HepG2 (cell line): ENCODE results near the gene SLC25A10. TPM values are rescaled to one million over a fixed set of nuclear protein-coding genes. Genes with fewer than 3 reads are reported as not detected.

Experiments
- FOSL1 ChIP-seq: sonication (generic); formaldehyde crosslinking; IDR thresholded peaks from 2 replicates; pipeline ENCODE4 v1.9.0; 2021; ENCODE audit warnings: missing genetic modification reagents, borderline replicate concordance
- HHEX ChIP-seq: IDR thresholded peaks from 2 replicates; pipeline ENCODE4 v1.6.1; 2016; ENCODE audit warnings: control low read depth
- KDM2A ChIP-seq: sonication (generic); formaldehyde crosslinking; IDR thresholded peaks from 2 replicates; pipeline ENCODE4 v1.4.0; 2020; ENCODE audit warnings: low read depth, missing genetic modification reagents, borderline replicate concordance
- PCBP1 ChIP-seq: fragments of 200-400 bp; formaldehyde crosslinking; IDR thresholded peaks from 2 replicates; pipeline ENCODE4 v1.6.1; 2017; ENCODE audit warnings: mild to moderate bottlenecking, low read depth, low read length, borderline replicate concordance
- RFX5 ChIP-seq: IDR thresholded peaks from 2 replicates; pipeline ENCODE4 v1.6.1; 2011; ENCODE audit warnings: low read depth, low read length, improper control_type of control experiment
- TOPORS ChIP-seq: sonication (generic); formaldehyde crosslinking; IDR thresholded peaks from 2 replicates; pipeline ENCODE4 v1.8.0; 2023; ENCODE audit warnings: mild to moderate bottlenecking, missing genetic modification reagents
- ZNF354B ChIP-seq: sonication (generic); formaldehyde crosslinking; IDR thresholded peaks from 2 replicates; pipeline ENCODE4 v1.8.0; 2022; ENCODE audit warnings: mild to moderate bottlenecking, missing genetic modification reagents
- ZNF670 ChIP-seq: sonication (generic); formaldehyde crosslinking; IDR thresholded peaks from 2 replicates; pipeline ENCODE4 v1.8.0; 2022; ENCODE audit warnings: mild to moderate bottlenecking, missing genetic modification reagents, borderline replicate concordance
- polyA plus RNA-seq, 8 experiments: library from polyadenylated mRNA; depleted of rRNA in 3 of 8; stranded (reverse) in 7 of 8; unstranded in 1 of 8; fragments of >200 nt; fragmentation: Illumina TruSeq in 4 of 8; extraction: Trizol in 4 of 8; gene quantifications; 2 replicates each; pipeline versions ENCODE4 v1.2.1 to v1.2.3, GENCODE V29; 2011 to 2016; ENCODE audit warnings: low read depth in 4 of 8, missing spikeins in 1 of 8, mixed read lengths in 1 of 8; ENCODE audit not compliant: insufficient read depth in 1 of 8
- total RNA-seq, 5 experiments: library from RNA; depleted of rRNA; stranded (reverse); fragments of >200 nt; fragmentation: Illumina TruSeq; extraction: Trizol; gene quantifications; 2 replicates each; pipeline ENCODE4 v1.2.3, GENCODE V29; 2016; ENCODE audit warnings: low read depth in 1 of 5
- TF ChIP-seq, protein P1 (sequence below): sonication (generic); formaldehyde crosslinking; IDR thresholded peaks from 2 replicates; pipeline ENCODE4 v1.8.0; 2022; ENCODE audit warnings: mild to moderate bottlenecking, missing genetic modification reagents; ENCODE audit not compliant: insufficient replicate concordance
- TF ChIP-seq, protein P2 (sequence below): sonication (generic); formaldehyde crosslinking; IDR thresholded peaks from 2 replicates; pipeline ENCODE4 v1.4.0; 2020; ENCODE audit warnings: missing genetic modification reagents, borderline replicate concordance
- TF ChIP-seq, protein P3 (sequence below): sonication (generic); formaldehyde crosslinking; conservative IDR thresholded peaks from 2 replicates; pipeline ENCODE4 v1.5.0; 2020; ENCODE audit warnings: missing genetic modification reagents
- TF ChIP-seq, protein P4 (sequence below): sonication (generic); formaldehyde crosslinking; IDR thresholded peaks from 2 replicates; pipeline ENCODE4 v1.5.0; 2020; ENCODE audit warnings: mild to moderate bottlenecking, missing genetic modification reagents, moderate library complexity
- TF ChIP-seq, protein P5 (sequence below): sonication (generic); formaldehyde crosslinking; IDR thresholded peaks from 2 replicates; pipeline ENCODE4 v1.4.0; 2020; ENCODE audit warnings: missing genetic modification reagents
- TF ChIP-seq, protein P6 (sequence below): sonication (generic); IDR thresholded peaks from 2 replicates; pipeline ENCODE4 v1.6.1; 2016; ENCODE audit warnings: low read depth, borderline replicate concordance

Gene SLC25A10
- total and polyA plus RNA-seq, 2 of the 13 experiments (the other 11 are each of a cell fraction or from before 2014, with no cell fraction given), result 46.5 to 140 TPM

DNA sequence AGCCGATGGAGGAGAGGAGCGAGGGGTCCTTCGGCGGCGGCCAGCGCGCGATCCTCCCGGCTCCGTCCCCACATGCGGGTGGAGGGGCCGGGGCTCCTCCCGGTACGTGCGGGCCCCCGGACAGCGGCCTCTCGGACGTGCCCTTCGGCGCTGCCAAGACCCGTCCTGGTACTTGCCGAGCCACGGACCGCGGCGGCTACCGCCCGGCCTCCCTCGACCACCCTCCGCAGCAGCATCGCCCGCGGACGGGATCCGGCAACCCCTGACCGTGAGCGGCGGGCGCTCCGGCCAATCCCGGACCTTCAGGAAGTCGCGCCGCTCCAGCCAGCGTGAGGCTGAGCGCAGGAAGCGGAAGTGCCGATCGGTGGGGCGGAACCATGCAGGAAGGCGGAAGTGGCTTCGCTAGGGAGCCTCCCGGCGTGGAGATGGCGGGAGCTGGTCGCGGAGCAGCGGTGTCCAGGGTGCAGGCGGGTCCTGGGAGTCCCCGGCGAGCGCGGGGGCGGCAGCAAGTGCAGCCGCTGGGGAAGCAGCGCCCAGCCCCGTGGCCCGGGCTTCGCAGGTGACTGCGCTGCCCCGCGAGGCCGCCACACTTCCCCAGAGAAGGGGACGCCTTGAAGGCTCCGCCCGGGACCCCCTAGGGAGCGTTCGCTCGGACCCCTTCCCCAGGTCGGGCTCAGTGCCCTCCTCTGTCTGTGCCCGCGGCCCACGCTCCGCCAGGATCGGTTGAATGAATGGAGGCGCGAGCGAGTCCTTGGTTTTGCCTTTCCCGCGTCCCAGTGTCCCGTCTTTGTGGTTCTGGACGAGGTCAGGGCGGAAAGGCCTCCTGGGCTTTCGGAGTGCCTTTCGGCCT, 45.5 kb upstream of the SLC25A10 start, which contains the start of the genes CCDC137 and OXLD1 (continued):
- TF ChIP-seq, protein P1, sequence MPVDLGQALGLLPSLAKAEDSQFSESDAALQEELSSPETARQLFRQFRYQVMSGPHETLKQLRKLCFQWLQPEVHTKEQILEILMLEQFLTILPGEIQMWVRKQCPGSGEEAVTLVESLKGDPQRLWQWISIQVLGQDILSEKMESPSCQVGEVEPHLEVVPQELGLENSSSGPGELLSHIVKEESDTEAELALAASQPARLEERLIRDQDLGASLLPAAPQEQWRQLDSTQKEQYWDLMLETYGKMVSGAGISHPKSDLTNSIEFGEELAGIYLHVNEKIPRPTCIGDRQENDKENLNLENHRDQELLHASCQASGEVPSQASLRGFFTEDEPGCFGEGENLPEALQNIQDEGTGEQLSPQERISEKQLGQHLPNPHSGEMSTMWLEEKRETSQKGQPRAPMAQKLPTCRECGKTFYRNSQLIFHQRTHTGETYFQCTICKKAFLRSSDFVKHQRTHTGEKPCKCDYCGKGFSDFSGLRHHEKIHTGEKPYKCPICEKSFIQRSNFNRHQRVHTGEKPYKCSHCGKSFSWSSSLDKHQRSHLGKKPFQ, result no peak
- TF ChIP-seq FOSL1 (CRISPR knock-in tag) (peak; percentile 45; the same call in 1 of the 2 replicates), RFX5 (peak; percentile 43; the same call in 1 of the 2 replicates), ZNF670 (CRISPR knock-in tag) (peak; percentile 71; the same call in 1 of the 2 replicates), TOPORS (CRISPR knock-in tag) (peak; percentile 80), PCBP1 (peak; percentile 90; the same call in 1 of the 2 replicates), KDM2A (peak; percentile 86), HHEX (CRISPR knock-in tag) (no peak; the same call in 1 of the 2 replicates), ZNF354B (CRISPR knock-in tag) (peak; percentile 57; the same call in 1 of the 2 replicates)
- TF ChIP-seq, protein P2, sequence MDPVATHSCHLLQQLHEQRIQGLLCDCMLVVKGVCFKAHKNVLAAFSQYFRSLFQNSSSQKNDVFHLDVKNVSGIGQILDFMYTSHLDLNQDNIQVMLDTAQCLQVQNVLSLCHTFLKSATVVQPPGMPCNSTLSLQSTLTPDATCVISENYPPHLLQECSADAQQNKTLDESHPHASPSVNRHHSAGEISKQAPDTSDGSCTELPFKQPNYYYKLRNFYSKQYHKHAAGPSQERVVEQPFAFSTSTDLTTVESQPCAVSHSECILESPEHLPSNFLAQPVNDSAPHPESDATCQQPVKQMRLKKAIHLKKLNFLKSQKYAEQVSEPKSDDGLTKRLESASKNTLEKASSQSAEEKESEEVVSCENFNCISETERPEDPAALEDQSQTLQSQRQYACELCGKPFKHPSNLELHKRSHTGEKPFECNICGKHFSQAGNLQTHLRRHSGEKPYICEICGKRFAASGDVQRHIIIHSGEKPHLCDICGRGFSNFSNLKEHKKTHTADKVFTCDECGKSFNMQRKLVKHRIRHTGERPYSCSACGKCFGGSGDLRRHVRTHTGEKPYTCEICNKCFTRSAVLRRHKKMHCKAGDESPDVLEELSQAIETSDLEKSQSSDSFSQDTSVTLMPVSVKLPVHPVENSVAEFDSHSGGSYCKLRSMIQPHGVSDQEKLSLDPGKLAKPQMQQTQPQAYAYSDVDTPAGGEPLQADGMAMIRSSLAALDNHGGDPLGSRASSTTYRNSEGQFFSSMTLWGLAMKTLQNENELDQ, result no peak; the same call in 1 of the 2 replicates
- TF ChIP-seq, protein P3, sequence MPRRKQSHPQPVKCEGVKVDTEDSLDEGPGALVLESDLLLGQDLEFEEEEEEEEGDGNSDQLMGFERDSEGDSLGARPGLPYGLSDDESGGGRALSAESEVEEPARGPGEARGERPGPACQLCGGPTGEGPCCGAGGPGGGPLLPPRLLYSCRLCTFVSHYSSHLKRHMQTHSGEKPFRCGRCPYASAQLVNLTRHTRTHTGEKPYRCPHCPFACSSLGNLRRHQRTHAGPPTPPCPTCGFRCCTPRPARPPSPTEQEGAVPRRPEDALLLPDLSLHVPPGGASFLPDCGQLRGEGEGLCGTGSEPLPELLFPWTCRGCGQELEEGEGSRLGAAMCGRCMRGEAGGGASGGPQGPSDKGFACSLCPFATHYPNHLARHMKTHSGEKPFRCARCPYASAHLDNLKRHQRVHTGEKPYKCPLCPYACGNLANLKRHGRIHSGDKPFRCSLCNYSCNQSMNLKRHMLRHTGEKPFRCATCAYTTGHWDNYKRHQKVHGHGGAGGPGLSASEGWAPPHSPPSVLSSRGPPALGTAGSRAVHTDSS (CRISPR knock-in tag), result 0 out of 2 replicates have a peak, but pooled peaks have one; percentile 86
- TF ChIP-seq, protein P4, sequence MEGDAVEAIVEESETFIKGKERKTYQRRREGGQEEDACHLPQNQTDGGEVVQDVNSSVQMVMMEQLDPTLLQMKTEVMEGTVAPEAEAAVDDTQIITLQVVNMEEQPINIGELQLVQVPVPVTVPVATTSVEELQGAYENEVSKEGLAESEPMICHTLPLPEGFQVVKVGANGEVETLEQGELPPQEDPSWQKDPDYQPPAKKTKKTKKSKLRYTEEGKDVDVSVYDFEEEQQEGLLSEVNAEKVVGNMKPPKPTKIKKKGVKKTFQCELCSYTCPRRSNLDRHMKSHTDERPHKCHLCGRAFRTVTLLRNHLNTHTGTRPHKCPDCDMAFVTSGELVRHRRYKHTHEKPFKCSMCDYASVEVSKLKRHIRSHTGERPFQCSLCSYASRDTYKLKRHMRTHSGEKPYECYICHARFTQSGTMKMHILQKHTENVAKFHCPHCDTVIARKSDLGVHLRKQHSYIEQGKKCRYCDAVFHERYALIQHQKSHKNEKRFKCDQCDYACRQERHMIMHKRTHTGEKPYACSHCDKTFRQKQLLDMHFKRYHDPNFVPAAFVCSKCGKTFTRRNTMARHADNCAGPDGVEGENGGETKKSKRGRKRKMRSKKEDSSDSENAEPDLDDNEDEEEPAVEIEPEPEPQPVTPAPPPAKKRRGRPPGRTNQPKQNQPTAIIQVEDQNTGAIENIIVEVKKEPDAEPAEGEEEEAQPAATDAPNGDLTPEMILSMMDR (CRISPR knock-in tag), result no peak
- TF ChIP-seq, protein P5, sequence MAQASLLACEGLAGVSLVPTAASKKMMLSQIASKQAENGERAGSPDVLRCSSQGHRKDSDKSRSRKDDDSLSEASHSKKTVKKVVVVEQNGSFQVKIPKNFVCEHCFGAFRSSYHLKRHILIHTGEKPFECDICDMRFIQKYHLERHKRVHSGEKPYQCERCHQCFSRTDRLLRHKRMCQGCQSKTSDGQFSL (CRISPR knock-in tag), result no peak
- TF ChIP-seq, protein P6, sequence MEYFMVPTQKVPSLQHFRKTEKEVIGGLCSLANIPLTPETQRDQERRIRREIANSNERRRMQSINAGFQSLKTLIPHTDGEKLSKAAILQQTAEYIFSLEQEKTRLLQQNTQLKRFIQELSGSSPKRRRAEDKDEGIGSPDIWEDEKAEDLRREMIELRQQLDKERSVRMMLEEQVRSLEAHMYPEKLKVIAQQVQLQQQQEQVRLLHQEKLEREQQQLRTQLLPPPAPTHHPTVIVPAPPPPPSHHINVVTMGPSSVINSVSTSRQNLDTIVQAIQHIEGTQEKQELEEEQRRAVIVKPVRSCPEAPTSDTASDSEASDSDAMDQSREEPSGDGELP, result no peak
